B cell (primary cell): Measurements from ENCODE around the gene CHCHD5. TPM values are rescaled to one million over a fixed set of nuclear protein-coding genes. Genes with fewer than 3 reads are reported as not detected.
"Not testable (repeated sequence)": the region's sequence is repeated elsewhere in the genome, so short reads cannot be mapped to it uniquely, and the experiment has no call there.

Experiments used
- ATAC-seq: fragments of 200-7000 bp; cut with Tn5 transposase; one replicate; pipeline ENCODE4 v1.10.0; 2021; ENCODE audit warnings: low read depth, mild to moderate bottlenecking, moderate number of reproducible peaks, moderate library complexity
- CTCF ChIA-PET: fragments of 350-600 bp; sonication (Branson Sonifier 250); formaldehyde crosslinking; loops from one replicate; lab custom pipeline; 2021; ENCODE audit warnings: antibody characterized with exemption, inconsistent platforms; lab: Charles Lee
- POLR2A ChIA-PET: fragments of 350-600 bp; sonication (Branson Sonifier 250); formaldehyde crosslinking; loops from one replicate; lab custom pipeline; 2021; ENCODE audit warnings: antibody characterized with exemption; lab: Charles Lee
- DNase-seq: peaks from one replicate; pipeline ENCODE4 v3.0.0; 2013
- H2AFZ ChIP-seq: 2 replicates; pipeline ENCODE4 v1.6.1; 2012; ENCODE audit warnings: mild to moderate bottlenecking, low read depth, low read length; ENCODE audit not compliant: insufficient read depth, poor library complexity, severe bottlenecking
- H3K27ac ChIP-seq, 2 donors: 1 replicate in 1 of 2; 2 replicates in 1 of 2; pipeline ENCODE4 v1.5.1; 2012 to 2013; ENCODE audit warnings: low read length in 2 of 2, mild to moderate bottlenecking in 2 of 2, moderate library complexity in 1 of 2
- H3K27me3 ChIP-seq, 4 experiments: fragments of 200-600 bp in 1 of 4; sonication (generic) in 1 of 4; replicated peaks in 1 of 4; 1 replicate in 2 of 4; 2 replicates in 2 of 4; pipeline versions ENCODE4 v1.6.1 to v1.7.0; 2013 to 2016; ENCODE audit warnings: low read length in 3 of 4, mild to moderate bottlenecking in 2 of 4, mixed read lengths in 1 of 4, moderate library complexity in 1 of 4; ENCODE audit not compliant: insufficient read depth in 4 of 4, control insufficient read depth in 3 of 4; ENCODE audit errors: control extremely low read depth in 1 of 4
- H3K36me3 ChIP-seq, 2 experiments: replicated peaks in 1 of 2; 1 replicate in 1 of 2; 2 replicates in 1 of 2; pipeline versions ENCODE4 v1.6.1 to v1.7.1; 2013; ENCODE audit warnings: low read length in 1 of 2; ENCODE audit not compliant: insufficient read depth in 2 of 2, control insufficient read depth in 1 of 2; ENCODE audit errors: control extremely low read depth in 1 of 2, extremely low read depth in 1 of 2
- H3K4me1 ChIP-seq, 2 donors: fragments of 200-600 bp in 1 of 2; sonication (generic) in 1 of 2; 1 replicate in 1 of 2; 2 replicates in 1 of 2; pipeline versions ENCODE4 v1.5.1 to v1.6.1; 2013 to 2017; ENCODE audit warnings: low read length in 2 of 2; ENCODE audit not compliant: control insufficient read depth in 2 of 2, insufficient read depth in 2 of 2
- H3K4me2 ChIP-seq: replicated peaks from 2 replicates; pipeline ENCODE3; 2012; ENCODE audit warnings: mild to moderate bottlenecking, low read depth, low read length; ENCODE audit not compliant: poor library complexity, severe bottlenecking
- H3K4me3 ChIP-seq, 5 experiments: fragments of 200-600 bp in 1 of 5; sonication (generic) in 1 of 5; 1 replicate in 3 of 5; 2 replicates in 2 of 5; pipeline versions ENCODE4 v1.5.1 to v1.7.0; 2011 to 2016; ENCODE audit warnings: low read length in 4 of 5, mild to moderate bottlenecking in 4 of 5, low read depth in 2 of 5, control low read depth in 1 of 5, moderate library complexity in 1 of 5; ENCODE audit not compliant: insufficient read depth in 1 of 5; ENCODE audit errors: control extremely low read depth in 1 of 5, extremely low read depth in 1 of 5
- H3K79me2 ChIP-seq: fragments of 200-600 bp; sonication (generic); one replicate; pipeline ENCODE4 v1.6.0; 2016; ENCODE audit warnings: low read length; ENCODE audit not compliant: control insufficient read depth, insufficient read depth
- H3K9ac ChIP-seq: fragments of 200-600 bp; sonication (generic); 2 replicates; pipeline ENCODE4 v1.6.1; 2017; ENCODE audit warnings: mild to moderate bottlenecking, low read length, moderate library complexity
- H3K9me3 ChIP-seq, 3 donors: one replicate each; pipeline versions ENCODE4 v1.6.1 to v1.7.1; 2013; ENCODE audit warnings: low read length in 2 of 3; ENCODE audit not compliant: control insufficient read depth in 2 of 3, insufficient read depth in 1 of 3; ENCODE audit errors: control extremely low read depth in 1 of 3
- H4K20me1 ChIP-seq: 2 replicates; pipeline ENCODE4 v1.6.0; 2012; ENCODE audit warnings: mild to moderate bottlenecking, low read length; ENCODE audit not compliant: insufficient read depth, control insufficient read depth, poor library complexity, severe bottlenecking
- H3K27ac Mint-ChIP-seq: one replicate; pipeline ENCODE4 v1.8.0; 2021; ENCODE audit warnings: mixed read lengths
- H3K27me3 Mint-ChIP-seq: one replicate; pipeline ENCODE4 v1.8.0; 2021; ENCODE audit warnings: mixed read lengths
- H3K4me1 Mint-ChIP-seq: one replicate; pipeline ENCODE4 v1.8.0; 2021; ENCODE audit warnings: mixed read lengths
- H3K4me3 Mint-ChIP-seq: one replicate; pipeline ENCODE4 v1.8.0; 2021; ENCODE audit warnings: mixed read lengths
- H3K9me3 Mint-ChIP-seq: one replicate; pipeline ENCODE4 v1.8.0; 2022; ENCODE audit warnings: mixed read lengths; ENCODE audit not compliant: insufficient read depth
- CTCF ChIP-seq: fragments of 200-600 bp; IDR thresholded peaks from one replicate; pipeline ENCODE4 v1.8.0; 2022; ENCODE audit warnings: antibody characterized with exemption, mild to moderate bottlenecking
- EZH2 ChIP-seq: IDR thresholded peaks from 2 replicates; pipeline ENCODE4 v1.6.1; 2012; ENCODE audit warnings: borderline replicate concordance, low read depth, mild to moderate bottlenecking, moderate library complexity, low read length; ENCODE audit not compliant: insufficient read depth, poor library complexity, severe bottlenecking
- WGBS: methylation state at CpG from one replicate; pipeline ENCODE4 v1.1.5; 2013; ENCODE audit warnings: missing lambda C conversion rate; ENCODE audit not compliant: insufficient coverage; 5-methylcytosine and 5-hydroxymethylcytosine counted together
- intact Hi-C: fragments of 100-400 bp; cut with micrococcal nuclease; formaldehyde crosslinking; loops from one replicate; pipeline ENCODE4 v1.10.0; 2022
- polyA plus RNA-seq: library from polyadenylated mRNA; depleted of rRNA; stranded (reverse); fragments of >200 nt; gene quantifications from 2 replicates; pipeline ENCODE4 v1.2.3, GENCODE V29; 2012
- total RNA-seq, 2 donors: library from RNA; stranded (reverse); fragments of 120-200 nt in 1 of 2; gene quantifications; 1 replicate in 1 of 2; 2 replicates in 1 of 2; pipeline versions ENCODE4 v1.2.3 to v1.2.4, GENCODE V29; 2013 to 2022

The CHCHD5 gene
- total and polyA plus RNA-seq, 2 donors (not counting 1 experiment from before 2014, with no cell fraction given), result 19.9 to 34.5 TPM

GRCh38 chr2:112536665-112537064 lies 47.7 kb upstream of the CHCHD5 start:
- H3K36me3 ChIP-seq, H3K27me3 ChIP-seq, H3K27ac ChIP-seq, H3K9me3 Mint-ChIP-seq, H3K4me3 Mint-ChIP-seq, H2AFZ ChIP-seq, DNase-seq, H3K79me2 ChIP-seq, H3K4me1 Mint-ChIP-seq, H3K27ac Mint-ChIP-seq, H3K4me2 ChIP-seq, H4K20me1 ChIP-seq, H3K4me3 ChIP-seq, intact Hi-C loops, H3K9ac ChIP-seq, H3K9me3 ChIP-seq, H3K27me3 Mint-ChIP-seq, ATAC-seq, POLR2A ChIA-PET, H3K4me1 ChIP-seq: not testable (repeated sequence)
- CTCF ChIA-PET, result interaction anchor here (1.5 kb wide), 1 partner anchor 56 kb away, joined by 3 read pairs; no protein-coding TSS in a partner anchor

- Histone ChIP-seq H3K27ac (no peak overlapping the region), H3K36me3 (no peaks in the 10 kb centered on the region), H3K27me3 (no peaks in the 10 kb centered on the region), H3K9me3 (no peaks in the 10 kb centered on the region), H3K4me2 (no peak overlapping the region), H3K79me2 (peaks cover 23% of the 10 kb centered on the region), H3K4me1 (peaks cover 15 to 18% of the 10 kb centered on the region in 2 donors), H3K9ac (no peak overlapping the region), H3K4me3 (no peak overlapping the region), H2AFZ (no peak overlapping the region), H4K20me1 (no peaks in the 10 kb centered on the region)
- TF ChIP-seq EZH2 (no peak), CTCF (no peak)
- H3K27me3 Mint-ChIP-seq, result no peaks in the 10 kb centered on the region
- POLR2A ChIA-PET, result no interaction called here
- no peak for ATAC-seq
- no peak overlapping the region for H3K27ac Mint-ChIP-seq
- CTCF ChIA-PET, result interaction anchor here (1.3 kb wide), 1 partner anchor 11 kb away, joined by 3 read pairs; no protein-coding TSS in a partner anchor
- H3K9me3 Mint-ChIP-seq, result no peaks in the 10 kb centered on the region
- WGBS, result no CpG with 5 or more reads among the region's 2 CpGs
- intact Hi-C loops, result no loop called here
- H3K4me3 Mint-ChIP-seq, result no peak overlapping the region
- DNase-seq, result no peak
- H3K4me1 Mint-ChIP-seq, result peaks cover 11% of the 10 kb centered on the region
These were observed 45.1 kb upstream of the CHCHD5 start for GRCh38 chr2:112539306-112539705.
